GM21381 (cell line): ENCODE measurements around the gene PIF1.
A peak's percentile ranks its signal among the peaks of the same experiment; 100 is the strongest.

Source experiments
- ATAC-seq: cut with Tn5 transposase; IDR thresholded peaks from one replicate; pipeline ENCODE4 v1.9.1; 2021; ENCODE audit warnings: mild to moderate bottlenecking, moderate library complexity; ENCODE audit not compliant: unreplicated experiment

The PIF1 gene

GRCh38 chr15:64825431-64826294 is at the start of gene PIF1:
PIF1 (minus strand) TSS chr15:64825647; CDS start chr15:64824335, 1,312 bp downstream.
- peak; percentile 83 for ATAC-seq

- no peak for ATAC-seq
Measured at GRCh38 chr15:64870353-64870752, 44.9 kb upstream of the PIF1 start.

GRCh38 chr15:64869501-64869900 is 44.1 kb upstream of the PIF1 start:
- no peak for ATAC-seq

GRCh38 chr15:64865998-64866520 is 40.6 kb upstream of the PIF1 start:
- ATAC-seq: no peak

- no peak for ATAC-seq
Measured at GRCh38 chr15:64865126-64865997, 39.9 kb upstream of the PIF1 start.

GRCh38 chr15:64864068-64864467 is 38.6 kb upstream of the PIF1 start:
- ATAC-seq: no peak

GRCh38 chr15:64862408-64862807 is 37.0 kb upstream of the PIF1 start:
- no peak for ATAC-seq

GRCh38 chr15:64861960-64862359 is 36.5 kb upstream of the PIF1 start:
- no peak for ATAC-seq

GRCh38 chr15:64861331-64861730 is 35.9 kb upstream of the PIF1 start:
- ATAC-seq: no peak

GRCh38 chr15:64859226-64859625 is 33.8 kb upstream of the PIF1 start:
- no peak for ATAC-seq

- no peak for ATAC-seq
Measured at GRCh38 chr15:64858021-64858575, 32.7 kb upstream of the PIF1 start.

- ATAC-seq: no peak
Measured at GRCh38 chr15:64857421-64857820, 32.0 kb upstream of the PIF1 start.

- no peak for ATAC-seq
Measured at GRCh38 chr15:64856429-64857145, 31.1 kb upstream of the PIF1 start.

- no peak for ATAC-seq
Measured at GRCh38 chr15:64855205-64855975, 29.9 kb upstream of the PIF1 start.

GRCh38 chr15:64854526-64854925 is 29.1 kb upstream of the PIF1 start:
- no peak for ATAC-seq

- ATAC-seq: no peak
Measured at GRCh38 chr15:64854041-64854440, 28.6 kb upstream of the PIF1 start.

GRCh38 chr15:64851503-64851840 is 26.0 kb upstream of the PIF1 start:
- no peak for ATAC-seq

GRCh38 chr15:64850778-64851502 is 25.5 kb upstream of the PIF1 start:
- no peak for ATAC-seq
